ENCODE data around the gene CNPY3.
A peak's percentile ranks its signal among the peaks of the same experiment; 100 is the strongest.
"Not testable (repeated sequence)": the region's sequence is repeated elsewhere in the genome, so short reads cannot be mapped to it uniquely, and the experiment has no call there.

CNPY3 gene
- total RNA-seq, result 41.1 to 83.2 (median 48.0) reads per million in 3 experiments

DNA sequence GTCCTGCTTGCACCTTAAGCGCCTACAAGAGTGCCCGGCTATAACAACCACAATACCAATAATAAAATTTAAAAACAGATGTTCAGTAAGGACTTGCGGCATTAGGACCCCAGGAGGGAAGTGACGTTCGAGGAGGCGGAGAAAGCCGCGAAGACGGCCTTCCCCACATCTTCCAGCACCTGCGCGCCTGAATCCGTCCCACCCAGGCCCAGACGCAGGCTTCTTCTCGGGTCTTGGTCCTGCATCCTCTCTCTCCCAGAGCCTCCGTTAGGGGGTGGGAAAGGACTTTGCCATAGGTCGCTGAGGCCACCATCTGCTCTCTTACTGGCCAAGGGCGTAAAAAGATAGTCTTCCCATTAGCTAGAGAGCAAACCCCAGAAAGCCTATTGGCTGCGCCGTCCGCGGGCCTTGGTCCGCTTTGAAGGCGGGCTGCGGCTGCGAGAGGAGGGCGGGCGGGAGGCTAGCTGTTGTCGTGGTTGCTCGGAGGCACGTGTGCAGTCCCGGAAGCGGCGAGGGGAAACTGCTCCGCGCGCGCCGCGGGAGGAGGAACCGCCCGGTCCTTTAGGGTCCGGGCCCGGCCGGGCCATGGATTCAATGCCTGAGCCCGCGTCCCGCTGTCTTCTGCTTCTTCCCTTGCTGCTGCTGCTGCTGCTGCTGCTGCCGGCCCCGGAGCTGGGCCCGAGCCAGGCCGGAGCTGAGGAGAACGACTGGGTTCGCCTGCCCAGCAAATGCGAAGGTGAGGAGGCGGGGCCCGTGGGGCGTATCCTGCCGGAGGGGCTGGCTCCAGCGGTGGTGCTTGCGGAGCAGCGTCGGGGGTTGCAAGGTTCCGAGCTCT lies at the start of gene CNPY3:
Gene CNPY3 (plus strand): TSS at position 495 of the 835 bp plus-strand sequence. CDS start 91 bp downstream, at position 586.
- peak; percentile 96 for DNase-seq

DNA sequence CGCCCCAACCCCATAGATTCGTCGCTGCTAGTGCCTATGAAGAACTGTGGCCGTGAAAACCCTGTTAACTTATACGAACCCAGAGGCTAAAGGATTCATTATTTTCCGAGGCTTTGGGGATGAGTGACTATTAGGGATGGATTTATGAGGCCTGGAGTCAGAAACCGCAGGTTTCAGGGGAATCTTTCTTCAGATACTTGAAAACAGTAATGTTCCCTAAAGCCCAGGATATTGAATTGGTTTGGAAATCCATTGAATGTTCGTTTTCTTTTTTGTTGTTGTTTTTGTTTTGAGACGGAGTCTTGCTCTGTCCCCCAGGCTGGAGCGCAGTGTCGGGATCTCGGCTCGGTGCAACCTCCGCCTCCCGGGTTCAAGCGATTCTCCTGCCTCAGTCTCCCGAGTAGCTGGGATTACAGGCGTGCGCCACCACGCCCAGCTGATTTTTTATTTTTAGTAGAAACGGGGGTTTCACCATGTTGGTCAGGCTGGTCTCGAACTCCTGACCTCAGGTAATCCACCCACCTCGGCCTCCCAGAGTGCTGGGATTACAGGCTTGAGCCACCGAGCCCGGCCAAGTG lies 49.0 kb upstream of the CNPY3 start:
- DNase-seq, result not testable (repeated sequence)

DNA sequence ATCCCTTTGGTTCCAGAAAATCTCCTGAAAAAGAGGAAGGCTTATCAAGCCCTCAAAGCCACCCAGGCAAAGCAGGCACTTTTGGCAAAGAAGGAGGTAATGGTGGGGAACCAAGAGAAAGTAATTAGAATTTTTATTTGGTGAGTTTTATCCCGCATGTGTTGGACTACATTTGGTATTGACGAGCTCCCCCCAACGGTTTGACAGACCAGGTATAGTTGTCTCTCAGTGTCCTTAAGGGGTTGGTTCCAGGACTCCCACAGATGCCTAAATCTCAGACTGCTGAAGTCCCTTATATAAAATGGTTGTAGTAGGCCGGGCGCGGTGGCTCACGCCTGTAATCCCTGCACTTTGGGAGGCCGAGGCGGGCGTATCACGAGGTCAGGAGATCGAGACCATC lies 48.4 kb upstream of the CNPY3 start:
- not testable (repeated sequence) for DNase-seq

DNA sequence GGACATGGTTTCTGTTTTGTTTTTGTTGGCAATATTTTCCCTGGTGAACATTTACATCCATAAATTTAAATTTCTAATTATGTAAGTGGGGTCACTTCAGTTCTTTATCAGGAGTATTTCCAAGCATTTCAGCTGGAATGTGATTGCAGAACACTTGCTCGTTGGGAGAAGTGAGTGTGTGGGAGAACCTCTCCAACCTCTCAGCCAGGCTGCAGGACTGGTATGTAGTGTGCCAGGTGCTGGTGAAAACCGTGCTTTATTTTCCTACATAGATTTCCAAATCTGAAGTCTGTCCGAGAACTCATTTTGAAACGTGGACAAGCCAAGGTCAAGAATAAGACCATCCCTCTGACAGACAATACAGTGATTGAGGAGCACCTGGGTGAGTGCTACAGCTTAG lies 43.6 kb upstream of the CNPY3 start:
- DNase-seq, result no peak

DNA sequence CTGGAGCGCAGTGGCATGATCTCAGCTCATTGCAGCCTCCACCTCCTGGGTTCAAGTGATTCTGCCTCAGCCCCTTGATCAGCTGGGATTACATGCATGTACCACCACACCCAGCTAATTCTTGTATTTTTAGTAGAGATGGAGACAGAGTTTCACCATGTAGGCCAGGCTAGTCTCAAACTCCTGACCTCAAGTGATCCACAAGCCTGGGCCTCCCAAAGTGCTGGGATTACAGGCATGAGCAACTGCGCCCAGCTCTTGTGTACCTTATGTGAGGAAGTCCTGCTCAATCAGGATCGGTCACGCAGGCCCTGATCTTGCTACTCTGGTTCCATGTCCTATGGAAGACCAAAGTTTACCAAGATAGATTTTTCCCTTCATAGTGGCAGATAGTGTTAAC lies 41.1 kb upstream of the CNPY3 start:
- DNase-seq, result not testable (repeated sequence)

DNA sequence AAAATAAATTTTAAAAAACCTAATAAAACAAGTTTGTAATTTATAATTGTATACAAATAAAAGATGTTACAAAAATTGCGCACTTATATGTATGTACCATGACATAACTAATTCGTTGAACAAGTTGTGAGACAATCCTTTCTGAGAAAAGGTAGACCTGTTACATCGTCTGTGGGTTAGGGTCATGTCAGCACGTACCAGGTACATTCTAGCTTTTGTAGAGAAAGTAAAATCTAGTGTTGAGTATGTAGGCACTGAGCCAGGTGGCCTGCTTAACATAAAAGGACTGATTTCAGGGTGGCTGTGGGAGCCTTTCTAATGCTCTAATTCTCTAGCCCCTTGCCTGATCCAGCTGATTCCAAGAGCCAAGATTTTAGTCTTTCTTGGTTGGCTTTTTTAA lies 39.5 kb upstream of the CNPY3 start:
- DNase-seq, result no peak

DNA sequence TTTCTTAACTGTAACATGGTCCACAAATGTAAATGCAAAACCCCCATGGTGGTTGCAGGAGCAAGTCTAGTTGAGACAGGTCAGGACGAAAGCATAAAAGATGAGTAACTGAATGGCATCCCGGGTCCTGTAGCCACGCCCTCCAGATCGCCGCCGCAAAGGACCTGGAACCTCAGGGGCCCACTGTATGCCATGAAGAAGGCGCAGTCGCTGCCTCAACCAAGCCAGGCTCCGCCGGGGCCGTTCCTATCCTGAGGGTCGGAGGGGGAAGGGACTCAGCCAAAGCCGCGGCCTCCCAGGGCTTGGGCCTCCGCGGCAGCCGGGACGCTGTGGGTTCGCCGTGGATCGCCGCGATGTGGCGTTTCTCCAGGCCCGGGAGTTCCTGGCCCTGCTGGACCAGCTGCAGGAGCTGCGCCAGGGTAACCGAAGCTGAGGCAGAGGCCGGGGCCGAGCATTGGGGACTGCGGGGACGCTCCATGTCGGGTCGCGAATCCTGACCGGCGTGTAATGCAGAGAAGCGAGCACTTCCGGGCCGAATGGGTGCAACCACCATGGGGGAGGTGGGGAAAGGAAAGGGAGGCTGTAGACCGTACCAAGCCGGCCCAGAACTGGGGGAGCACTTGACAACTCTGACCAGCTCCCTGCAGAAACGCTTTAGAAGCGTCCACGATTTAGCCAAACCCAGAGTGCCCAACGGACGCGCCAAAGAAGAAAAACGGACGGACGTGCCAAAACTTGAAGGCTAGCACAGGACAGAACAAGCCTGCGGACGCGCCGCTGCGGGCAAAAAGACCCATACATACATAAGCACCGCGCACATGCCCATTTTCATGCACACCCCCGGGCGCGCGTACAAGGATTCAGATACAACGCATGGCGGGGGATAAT lies 38.7 kb upstream of the CNPY3 start:
- peak; percentile 88 for DNase-seq

DNA sequence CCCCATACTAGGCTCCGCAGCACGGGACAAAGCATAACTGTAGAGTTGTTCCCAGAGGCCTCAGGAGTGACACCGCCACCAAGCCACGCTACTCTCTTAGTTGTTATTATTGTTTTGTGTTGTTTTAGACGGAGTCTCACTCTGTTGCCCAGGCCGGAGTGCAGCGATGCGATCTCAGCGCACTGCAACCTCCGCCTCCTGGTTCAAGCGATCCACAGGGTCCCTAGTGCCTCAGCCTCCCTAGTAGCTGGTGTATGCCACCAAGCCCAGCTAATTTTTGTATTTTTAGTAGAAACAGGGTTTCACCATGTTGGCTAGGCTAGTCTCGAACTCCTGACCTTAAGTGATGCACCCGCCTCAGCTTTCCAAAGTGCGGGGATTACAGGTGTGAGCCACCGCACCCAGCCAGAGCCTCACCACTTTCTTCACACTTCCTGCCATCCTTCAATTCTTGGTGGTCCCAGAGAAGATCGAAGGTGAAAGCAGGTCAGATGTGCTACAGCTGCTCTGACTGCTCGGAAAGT lies 38.0 kb upstream of the CNPY3 start:
- no peak for DNase-seq

- DNase-seq, result not testable (repeated sequence)
These were observed 35.0 kb upstream of the CNPY3 start for GRCh38 chr6:42894041-42894828.

- DNase-seq, result no peak
These were observed 33.0 kb upstream of the CNPY3 start for GRCh38 chr6:42896178-42896719.

DNA sequence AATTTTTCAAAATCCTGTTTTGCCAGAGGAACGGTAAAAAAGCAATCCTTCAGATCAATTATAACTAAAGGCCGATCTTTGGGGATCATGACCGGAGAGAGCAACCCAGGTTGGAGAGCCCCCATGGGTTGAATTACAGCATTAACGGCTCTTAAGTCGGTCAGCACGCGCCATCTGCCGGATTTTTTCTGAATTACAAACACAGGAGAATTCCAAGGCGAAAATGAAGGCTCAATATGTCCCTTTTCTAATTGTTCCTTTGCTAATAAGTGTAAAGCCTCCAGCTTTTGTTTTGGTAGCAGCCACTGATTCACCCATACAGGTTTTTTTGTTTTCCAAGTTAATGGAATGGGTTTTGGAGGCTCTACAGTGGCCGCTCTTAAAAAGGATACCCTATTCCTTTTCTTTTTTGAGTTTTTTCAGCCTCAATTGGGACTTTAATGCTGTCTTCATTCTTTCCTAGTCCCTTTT lies 30.4 kb upstream of the CNPY3 start:
- DNase-seq, result peak; percentile 59

DNA sequence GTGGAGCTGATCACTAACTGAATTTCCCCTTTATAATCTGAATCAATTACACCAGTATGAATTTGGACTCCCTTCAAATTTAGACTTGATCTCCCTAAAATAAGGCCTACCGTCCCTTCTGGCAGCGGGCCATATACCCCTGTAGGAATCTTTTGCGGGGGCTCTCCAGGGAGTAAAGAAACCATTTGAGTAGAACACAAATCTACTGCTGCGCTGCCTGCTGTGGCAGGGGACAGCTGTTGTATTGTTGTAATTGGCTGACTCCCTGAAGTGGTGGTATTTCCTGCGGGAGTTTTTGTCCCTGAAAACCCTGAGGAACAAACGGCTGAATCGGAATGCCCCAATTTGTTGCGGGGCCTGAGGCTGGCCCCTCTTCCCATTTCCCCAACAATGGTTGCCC lies 29.4 kb upstream of the CNPY3 start:
- DNase-seq, result no peak

- DNase-seq, result peak; percentile 73
These were observed 27.7 kb upstream of the CNPY3 start for GRCh38 chr6:42901538-42901957.

GRCh38 chr6:42902429-42903263 lies 26.6 kb upstream of the CNPY3 start:
- DNase-seq, result not testable (repeated sequence)

DNA sequence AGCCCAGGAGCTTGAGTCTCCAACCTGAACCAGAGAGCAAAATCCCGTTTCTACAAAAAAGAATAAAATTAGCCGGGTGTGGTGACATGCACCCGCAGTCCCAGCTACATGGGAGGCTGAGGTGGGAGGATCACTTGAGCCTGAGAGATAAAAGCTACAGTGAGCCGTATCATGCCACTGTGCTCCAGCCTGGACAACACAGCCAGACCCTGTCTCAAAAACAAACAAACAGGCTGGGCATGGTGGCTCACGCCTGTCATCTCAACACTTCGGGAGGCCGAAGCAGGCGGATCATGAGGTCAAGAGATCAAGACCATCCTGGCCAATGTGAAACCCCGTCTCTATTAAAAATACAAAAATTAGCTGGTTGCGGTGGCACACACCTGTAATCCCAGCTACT lies 24.8 kb upstream of the CNPY3 start:
- DNase-seq, result no peak

- DNase-seq, result no peak
These were observed 21.9 kb upstream of the CNPY3 start for GRCh38 chr6:42907336-42907735.

DNA sequence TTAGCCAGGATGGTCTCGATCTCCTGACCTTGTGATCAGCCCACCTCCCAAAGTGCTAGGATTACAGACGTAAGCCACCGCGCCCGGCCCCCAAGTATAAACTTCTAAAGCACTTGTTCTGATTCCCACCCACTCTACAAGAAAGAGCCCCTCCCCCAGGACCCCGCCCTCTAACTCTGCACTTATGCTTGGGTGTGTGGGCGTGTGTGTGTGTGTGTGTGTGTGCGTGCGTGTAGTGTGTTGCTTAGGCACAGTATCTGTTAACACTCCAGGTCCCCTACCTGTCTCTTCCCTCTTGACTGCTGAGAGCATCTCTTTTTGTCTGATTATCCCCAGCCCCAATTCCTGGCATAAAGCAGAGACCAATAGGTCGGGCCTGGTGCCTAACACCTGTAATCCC lies 19.4 kb upstream of the CNPY3 start:
- DNase-seq, result no peak

DNA sequence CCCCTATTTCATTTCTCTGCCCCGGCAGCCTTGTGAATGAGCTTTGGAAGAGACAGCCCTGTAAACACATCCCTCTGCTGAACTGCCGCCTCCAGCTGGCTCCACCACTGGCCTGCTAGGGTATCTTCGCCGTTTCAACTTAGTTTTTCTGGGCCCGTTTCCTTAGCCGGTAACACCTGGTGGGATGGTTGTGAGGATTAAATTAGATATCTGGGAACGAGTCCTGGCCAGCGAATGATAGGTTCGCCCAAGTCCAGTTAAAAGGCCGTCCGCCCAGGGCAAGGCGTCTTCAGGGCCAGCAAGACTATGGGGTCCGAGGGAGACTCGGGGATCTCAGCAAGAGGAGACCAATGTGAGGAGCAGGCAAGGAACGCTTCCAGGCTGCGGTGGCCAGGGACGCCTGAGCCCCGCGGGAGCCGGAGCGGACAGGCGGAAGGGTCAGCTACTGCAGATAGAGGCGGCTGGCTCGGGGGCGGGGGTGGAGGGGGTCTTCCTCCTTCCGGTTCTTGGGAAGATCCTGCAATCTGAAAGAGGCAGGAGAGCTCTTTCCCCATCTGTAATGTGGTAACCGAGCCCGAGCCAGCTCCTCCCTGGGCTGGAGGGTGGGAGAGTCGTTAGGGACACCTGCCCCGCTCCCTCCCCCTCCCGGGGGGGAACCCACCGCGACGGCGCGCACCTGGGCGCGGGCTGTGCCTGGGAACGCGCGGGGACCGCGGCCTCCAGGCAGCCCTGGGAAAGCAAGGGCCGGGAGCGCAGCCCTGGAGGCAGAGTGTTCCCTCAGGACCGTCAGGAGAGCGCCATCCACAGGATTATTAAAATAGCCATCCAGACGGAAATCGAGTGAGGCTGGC lies 17.9 kb upstream of the CNPY3 start:
- no peak for DNase-seq

- no peak for DNase-seq
These were observed 14.7 kb upstream of the CNPY3 start for GRCh38 chr6:42914546-42914945.

DNA sequence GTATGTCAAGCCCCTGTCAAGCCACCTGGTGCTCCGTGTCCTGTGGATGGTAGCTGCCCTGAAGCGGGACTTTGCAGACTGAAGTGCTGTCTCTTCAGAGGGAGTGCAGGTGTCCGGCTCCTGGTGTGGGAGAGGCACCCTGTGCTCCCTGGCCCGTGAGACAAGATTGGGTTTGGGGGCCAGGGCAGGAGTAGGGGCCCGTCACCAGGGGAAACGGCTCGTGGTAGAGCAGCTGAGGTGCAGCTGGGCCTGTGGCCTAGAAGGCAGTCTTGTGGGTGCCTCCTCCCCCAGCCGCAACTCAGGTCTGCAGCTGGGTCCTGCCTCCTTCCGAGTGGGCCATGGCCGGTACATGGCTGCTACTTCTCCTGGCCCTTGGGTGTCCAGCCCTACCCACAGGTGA lies 13.5 kb upstream of the CNPY3 start, which contains the start of gene PTCRA:
Gene PTCRA (plus strand): TSS at position 322 of the 400 bp plus-strand sequence. CDS start 17 bp downstream, at position 339.
- DNase-seq, result no peak
